GM21576 (cell line): ENCODE results near the gene CXCR3.

Experiments used
- ATAC-seq: cut with Tn5 transposase; IDR thresholded peaks from one replicate; pipeline ENCODE4 v1.9.1; 2021; ENCODE audit warnings: mild to moderate bottlenecking, moderate library complexity; ENCODE audit not compliant: unreplicated experiment

The CXCR3 gene

DNA sequence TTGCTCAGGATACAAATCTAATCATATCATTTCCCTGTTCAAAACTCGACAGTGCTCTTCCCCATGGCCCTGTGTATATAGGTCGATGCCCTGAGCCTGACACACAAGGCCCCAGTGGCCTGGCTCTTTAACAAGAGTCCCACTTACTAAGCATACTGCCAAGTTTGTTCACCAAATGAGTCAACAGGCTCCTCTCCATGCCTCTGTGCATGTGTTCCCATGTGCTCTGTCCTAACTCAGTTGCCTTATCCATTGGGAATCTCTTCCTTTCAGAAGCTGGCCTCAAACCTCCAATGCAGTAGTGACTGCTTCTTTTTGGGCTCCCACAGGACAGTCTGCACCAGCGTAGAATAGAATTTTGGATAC is 18.9 kb upstream of the CXCR3 start:
- ATAC-seq, result no peak

GRCh38 chrX:71636438-71637252 is 18.3 kb upstream of the CXCR3 start:
- ATAC-seq, result no peak

DNA sequence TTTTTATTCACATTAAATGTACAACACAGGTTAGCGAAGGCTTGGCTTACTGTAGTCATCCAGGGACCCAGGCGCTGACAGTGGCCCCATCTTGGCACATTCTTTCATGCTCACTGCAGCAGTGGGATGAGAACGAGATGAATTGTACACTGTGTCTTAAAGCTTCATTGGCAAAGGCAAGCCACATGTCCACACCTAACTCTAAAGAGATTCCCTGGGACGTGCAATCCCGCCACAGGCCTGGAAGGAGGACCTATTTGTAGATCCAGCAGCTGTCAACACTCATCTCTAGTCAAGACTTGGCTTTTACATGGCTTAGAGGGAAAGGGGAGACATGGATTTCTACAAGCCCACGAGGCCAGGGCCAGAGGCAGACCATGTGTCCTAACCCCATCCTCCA is 16.1 kb upstream of the CXCR3 start:
- ATAC-seq, result no peak

GRCh38 chrX:71632923-71633657 is 14.8 kb upstream of the CXCR3 start:
- ATAC-seq, result no peak

DNA sequence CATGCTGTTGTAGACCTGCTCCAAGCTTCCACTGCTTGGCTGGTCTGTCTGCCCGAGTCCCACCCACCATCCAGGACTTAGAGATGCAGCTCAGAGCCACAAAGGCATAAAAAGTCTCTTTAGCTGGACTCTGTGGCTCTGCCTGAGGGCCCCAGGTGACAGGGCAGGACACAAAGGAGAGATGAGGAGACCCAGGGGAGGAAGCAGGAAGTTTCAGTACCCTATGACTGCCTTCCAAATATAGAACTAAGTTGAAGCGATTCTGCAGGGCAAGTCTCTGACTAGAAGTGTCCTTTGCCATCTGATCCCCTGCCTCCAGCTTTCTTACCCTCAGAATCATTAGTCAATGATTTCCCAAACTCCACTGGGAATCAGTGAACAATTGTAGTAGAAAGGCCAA is 11.2 kb upstream of the CXCR3 start:
- peak; percentile 75 for ATAC-seq

DNA sequence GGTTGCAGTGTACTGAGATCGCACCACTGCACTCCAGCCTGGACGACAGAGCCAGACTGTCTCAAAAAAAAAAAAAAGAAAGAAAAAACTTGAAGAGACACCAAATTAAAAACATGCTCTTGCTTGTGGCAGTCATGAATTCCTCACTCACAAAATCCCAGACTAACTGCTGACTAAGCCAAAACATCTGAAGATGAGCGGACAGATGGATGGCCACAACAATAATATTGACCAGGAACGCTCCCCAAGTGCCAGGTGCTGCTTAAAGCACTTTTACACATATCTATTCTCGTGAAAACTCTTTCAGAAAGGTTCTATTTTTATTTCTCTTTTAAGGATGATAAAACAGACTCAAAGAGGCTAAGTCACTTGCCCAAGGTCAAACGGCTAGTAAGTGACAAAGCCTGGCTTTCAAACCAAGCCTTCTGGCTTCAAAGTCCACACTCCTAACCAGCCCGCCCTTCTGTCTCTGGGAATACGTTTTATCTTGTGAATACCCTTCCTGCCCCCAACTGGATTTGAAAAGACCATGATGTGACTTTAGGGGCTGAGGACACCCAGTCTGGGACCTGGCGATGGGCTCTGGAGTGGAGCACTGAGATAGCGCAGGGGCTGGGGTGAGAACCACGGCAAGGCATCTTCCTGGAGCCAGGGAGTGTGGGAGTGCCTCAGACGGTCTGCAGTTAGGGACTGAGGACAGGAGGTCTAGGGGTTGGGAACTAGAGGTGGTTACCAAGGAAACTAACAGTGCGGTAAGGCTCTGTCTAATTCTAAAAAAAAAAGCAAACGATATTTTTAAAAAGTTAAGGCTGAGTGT is 9.5 kb upstream of the CXCR3 start:
- no peak for ATAC-seq

DNA sequence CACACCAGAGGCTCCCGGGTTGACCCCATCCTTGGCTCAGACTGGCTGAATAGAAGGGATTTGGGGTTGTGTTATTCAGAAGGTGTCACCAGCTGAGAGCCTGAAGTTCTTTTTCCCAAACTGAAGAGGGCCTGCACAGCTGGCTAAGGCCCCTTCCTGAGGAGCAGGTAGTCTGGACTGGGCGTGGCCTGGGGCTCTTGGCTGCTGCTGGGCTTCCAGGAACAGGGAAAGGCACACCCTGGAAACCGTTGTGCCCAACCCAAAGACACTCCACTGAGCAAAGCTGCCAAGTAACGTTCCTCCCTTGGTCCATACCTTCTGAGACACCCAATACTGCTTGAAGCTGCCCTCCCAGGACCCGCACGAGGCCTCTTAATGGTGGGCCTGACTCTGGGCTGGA is 8.3 kb upstream of the CXCR3 start:
- no peak for ATAC-seq

DNA sequence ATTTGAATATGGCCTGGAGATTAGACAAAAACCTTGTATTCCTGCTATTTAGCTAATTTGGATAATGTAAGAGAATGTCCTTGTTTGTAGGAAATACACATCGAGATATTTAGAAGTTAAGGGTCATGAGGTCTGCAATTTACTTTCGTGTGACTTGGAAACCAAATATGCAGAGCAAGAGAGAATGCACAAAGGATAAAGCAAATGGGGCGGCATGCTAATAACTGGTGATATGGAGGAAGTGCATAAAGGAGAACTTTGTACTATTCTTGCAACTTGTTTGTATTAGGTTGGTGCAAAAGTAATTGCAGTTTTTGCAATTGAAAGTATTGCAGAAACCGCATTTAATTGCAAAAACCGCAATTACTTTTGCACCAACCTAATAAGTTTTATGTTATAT is 7.2 kb upstream of the CXCR3 start:
- no peak for ATAC-seq

- ATAC-seq, result no peak
Measured at GRCh38 chrX:71623714-71624113, 5.4 kb upstream of the CXCR3 start.

DNA sequence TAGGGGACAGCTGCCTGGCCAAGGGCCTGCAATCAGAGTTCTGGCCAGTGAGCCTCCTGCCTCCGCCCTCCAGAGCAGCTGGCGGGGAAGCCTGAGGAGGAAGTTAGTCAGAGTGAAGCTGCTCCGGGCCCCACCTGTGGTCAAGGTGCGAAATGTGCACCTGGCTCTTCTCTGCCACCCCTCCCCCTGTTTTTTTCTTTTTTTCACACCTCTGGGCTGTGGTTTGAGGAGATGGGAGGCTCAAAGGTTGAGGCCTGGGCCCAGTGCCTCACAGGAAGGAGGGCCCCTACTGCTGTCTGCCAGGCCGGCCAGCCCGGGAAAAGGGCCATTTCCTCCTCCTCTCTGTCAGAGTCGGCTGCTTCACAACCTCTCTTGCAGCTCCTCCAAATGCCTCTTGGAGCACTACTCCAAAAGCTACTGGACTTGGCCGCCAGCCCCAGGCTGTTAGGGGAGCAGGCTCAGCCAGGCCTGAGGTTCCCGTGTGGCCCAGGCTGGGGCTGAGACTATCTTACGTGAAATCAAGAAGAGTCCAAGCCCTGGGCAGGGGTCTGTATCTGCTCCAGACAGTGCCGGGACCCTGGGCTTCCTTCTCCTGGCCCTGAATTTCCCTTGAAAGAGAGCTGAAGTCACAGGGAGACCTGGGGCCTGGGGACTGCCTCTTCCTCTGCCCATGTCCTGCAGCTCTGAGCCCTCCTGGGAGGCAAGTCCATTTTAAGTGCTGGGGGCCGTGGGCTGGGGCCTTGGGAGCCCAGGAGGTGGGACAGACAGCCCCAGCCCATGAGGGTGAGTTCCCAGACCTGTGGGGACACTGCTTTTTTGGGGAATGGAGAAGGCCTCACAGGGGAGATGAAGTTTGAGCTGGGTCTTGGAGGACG is 4.5 kb upstream of the CXCR3 start:
- ATAC-seq, result peak; percentile 45

DNA sequence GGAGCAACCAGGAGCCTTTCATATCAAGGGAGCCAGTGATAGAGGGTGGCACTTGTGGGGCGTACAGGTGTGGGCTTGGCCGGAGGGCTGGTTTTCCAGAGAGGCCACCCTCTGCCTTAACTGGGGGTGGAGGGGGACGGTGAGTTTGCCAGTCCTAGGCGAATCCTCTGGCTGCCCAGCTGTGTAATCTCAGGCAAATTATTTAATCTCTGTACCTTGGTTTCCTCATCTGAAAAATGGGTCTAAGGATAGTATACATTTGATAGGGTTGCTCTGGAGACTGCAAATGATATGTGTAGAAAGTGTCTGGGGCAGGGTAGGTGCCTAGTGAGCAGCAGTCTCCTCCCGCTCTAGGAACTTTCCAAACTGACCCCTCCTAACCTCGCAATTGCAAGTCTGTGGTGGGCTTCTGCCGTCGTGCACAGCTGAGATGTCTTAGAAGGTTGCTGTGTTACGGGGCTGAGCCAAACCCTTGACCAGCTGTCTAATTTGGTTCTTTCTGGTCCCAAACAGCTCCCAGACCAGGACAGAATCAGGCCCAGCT is 3.8 kb upstream of the CXCR3 start:
- ATAC-seq, result no peak

GRCh38 chrX:71621603-71622002 is 3.3 kb upstream of the CXCR3 start:
- no peak for ATAC-seq

DNA sequence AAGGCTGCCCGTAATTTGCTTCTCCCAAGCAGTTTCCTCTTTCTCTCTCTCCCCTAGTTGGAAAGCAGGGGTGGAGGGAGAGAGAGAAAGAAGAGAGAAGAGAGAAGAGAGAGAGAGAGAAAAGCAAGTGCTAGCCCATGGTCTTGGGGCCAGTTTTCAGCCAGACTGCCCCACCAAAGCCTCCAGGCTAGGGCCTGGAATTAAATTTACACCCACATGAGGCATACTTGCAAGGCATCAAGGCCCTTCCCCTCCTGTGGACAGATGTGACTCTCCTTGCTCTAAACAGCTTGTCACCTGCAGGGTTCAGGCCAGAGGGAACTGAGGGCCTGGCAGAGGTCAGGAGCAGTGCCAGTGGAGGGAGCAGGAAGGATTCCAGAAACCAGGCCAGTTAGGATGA is 1.7 kb upstream of the CXCR3 start:
- no peak for ATAC-seq

DNA sequence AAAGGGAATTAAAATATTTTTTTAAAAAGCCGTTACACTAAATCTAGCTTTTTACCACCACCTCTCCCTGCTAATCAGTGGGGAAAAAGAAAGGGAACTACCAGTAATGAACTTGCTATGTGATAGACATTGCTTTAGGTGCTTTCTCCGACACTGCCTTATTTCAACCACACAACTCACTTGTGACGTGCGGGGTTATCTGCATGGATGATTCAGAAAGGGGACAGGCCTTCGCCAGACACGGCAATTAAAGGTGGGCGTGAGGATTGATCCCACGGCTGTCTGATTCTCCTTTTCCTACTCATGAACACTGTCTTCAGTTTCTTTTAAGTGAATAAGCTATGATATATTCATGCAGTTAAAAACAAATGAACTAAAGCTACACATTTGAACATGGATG is 882 bp upstream of the CXCR3 start:
- ATAC-seq, result no peak

DNA sequence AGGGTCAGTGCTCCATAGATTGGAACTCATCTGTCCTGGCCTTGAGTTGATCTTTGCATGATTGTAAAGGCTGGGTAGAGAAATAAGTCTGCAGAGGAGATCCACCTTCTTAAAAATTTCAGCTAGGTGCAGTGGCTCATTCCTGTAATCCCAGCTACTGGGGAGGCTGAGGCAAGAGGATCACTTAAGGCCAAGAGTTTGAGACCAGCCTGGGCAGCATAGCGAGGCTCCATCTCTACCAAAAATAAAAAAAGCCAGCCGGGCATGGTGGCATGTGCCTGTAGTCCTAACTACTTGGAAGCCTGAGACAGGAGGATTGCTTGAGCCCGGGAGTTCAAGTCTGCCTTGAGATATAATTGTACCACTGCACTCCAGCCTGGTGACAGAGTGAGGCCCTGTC is 476 bp upstream of the CXCR3 start:
- ATAC-seq, result no peak

- no peak for ATAC-seq
Measured at GRCh38 chrX:71617742-71618141, 569 bp downstream of the CXCR3 start.

GRCh38 chrX:71616672-71617529 is 1.4 kb downstream of the CXCR3 start:
- no peak for ATAC-seq

GRCh38 chrX:71615954-71616353 is 2.4 kb downstream of the CXCR3 start:
- ATAC-seq, result no peak

DNA sequence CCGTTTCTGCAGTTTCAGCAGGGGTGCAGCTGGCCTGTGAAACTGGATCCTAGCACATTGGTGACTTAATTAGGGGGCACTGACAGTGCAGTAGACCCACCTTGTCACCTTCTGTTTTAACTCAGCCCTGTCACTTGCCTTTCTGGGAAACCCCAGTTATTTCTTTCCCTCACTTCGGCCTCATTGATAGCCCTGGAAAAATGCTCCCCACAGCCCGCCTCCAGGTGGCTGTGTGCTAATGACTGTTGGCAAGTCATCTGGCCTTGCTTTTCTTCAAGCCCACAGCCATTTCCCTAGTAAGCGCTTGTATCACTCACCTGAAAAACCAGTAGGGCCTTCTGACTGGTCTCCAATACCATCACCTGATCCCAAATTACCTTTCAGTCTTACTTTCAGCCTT is 3.3 kb downstream of the CXCR3 start:
- no peak for ATAC-seq

DNA sequence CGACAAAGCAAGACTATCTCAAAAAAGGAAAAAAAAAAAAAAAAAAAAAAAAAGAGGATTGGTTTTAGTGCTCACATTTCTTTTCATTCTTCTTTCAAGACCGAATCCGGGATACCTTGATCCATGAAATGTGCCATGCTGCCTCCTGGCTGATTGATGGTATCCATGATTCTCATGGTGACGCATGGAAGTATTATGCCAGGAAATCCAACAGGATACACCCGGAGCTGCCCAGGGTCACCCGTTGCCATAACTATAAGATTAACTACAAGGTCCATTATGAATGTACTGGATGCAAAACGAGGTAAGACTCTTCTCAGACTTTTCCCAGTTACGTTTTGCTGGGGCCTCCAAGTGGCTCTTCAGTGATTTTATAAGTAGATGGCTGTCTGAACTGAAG is 6.1 kb downstream of the CXCR3 start:
- ATAC-seq, result no peak
